Measurements from ENCODE around the gene SOX8. TPM values are rescaled to one million over a fixed set of nuclear protein-coding genes. Genes with fewer than 3 reads are reported as not detected.
A peak's percentile ranks its signal among the peaks of the same experiment; 100 is the strongest.

Gene SOX8
- total and polyA plus RNA-seq, 8 donors, result 0.54 to 5.5 (median 0.83) TPM

DNA sequence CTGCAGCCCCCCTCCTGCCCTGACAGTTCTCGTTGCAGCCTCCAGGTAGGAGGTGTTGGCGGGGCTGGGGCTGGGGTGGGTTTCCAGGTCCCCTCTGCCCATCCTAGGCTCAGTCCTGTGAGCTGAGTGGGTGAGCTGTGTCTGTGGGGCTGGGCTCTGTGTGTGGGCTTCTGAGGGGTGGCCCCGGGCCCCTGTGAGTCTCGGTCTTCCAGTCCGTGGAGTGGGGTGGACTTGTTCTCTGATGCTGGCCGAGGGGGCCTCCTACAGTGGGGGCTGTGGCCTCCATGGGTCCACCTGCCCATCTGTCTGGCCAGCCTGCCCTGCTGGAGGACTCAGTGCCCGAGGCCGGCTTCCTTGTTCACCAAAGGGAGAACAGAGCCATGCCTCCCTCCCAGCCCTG lies 32.7 kb downstream of the SOX8 start:
- H3K4me1 ChIP-seq, result no peaks in the 10 kb centered on the region
- H3K27ac ChIP-seq, result no peak overlapping the region
- H3K27me3 ChIP-seq, result no peaks in the 10 kb centered on the region
- FAIRE-seq, result no peak
- 77 to 88% methylated on average over 8 of the region's 8 CpGs for WGBS, 2 donors
- ATAC-seq, result no peak
- H3K4me3 ChIP-seq, result no peak overlapping the region
- no peaks in the 10 kb centered on the region for H3K36me3 ChIP-seq
- no peak for DNase-seq
- TF ChIP-seq, protein P1, sequence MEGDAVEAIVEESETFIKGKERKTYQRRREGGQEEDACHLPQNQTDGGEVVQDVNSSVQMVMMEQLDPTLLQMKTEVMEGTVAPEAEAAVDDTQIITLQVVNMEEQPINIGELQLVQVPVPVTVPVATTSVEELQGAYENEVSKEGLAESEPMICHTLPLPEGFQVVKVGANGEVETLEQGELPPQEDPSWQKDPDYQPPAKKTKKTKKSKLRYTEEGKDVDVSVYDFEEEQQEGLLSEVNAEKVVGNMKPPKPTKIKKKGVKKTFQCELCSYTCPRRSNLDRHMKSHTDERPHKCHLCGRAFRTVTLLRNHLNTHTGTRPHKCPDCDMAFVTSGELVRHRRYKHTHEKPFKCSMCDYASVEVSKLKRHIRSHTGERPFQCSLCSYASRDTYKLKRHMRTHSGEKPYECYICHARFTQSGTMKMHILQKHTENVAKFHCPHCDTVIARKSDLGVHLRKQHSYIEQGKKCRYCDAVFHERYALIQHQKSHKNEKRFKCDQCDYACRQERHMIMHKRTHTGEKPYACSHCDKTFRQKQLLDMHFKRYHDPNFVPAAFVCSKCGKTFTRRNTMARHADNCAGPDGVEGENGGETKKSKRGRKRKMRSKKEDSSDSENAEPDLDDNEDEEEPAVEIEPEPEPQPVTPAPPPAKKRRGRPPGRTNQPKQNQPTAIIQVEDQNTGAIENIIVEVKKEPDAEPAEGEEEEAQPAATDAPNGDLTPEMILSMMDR (IDR thresholded peaks at IDR 0.05), result no peak
- intact Hi-C loops (cut with DNase I), result no loop called here
- no peaks in the 10 kb centered on the region for H3K9me3 ChIP-seq

DNA sequence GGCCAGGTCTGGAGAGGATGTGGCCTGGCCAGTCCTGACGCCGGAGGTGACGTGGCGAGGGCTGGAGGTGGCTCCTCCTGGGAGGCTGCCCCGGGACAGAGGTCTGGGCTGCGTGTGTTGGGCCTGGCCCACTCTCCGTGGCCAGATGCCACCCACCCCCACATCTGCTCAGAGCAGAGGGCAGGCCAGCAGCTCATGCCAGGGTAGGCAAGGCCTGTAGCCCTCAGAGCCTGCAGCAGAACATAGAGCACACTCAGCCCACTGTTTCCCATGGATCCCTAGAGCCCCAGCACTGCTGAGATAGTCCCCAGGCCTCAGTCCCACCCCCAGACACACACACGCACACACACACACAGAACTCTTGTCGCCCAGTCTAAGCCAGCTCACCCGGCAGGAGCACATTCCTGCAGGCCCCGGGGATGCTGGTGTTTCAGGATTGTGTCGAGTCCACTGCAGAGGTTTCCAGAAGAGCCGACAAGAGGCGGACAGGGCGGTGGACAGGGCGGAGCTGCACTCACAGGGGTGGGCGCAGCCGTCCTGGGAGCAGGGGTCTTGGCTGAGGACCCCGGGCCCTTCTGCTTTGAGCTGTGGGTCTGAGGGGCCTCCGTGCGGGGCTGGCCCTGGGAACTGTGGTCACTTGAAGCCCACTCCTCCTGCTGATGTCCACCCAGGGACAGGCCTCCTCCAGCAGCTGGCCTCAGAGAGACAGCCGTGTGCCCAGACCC lies 33.4 kb downstream of the SOX8 start:
- no peaks in the 10 kb centered on the region for H3K9me3 ChIP-seq
- 80 to 87% methylated on average over 22 of the region's 22 CpGs for WGBS, 2 donors
- no peak for DNase-seq

DNA sequence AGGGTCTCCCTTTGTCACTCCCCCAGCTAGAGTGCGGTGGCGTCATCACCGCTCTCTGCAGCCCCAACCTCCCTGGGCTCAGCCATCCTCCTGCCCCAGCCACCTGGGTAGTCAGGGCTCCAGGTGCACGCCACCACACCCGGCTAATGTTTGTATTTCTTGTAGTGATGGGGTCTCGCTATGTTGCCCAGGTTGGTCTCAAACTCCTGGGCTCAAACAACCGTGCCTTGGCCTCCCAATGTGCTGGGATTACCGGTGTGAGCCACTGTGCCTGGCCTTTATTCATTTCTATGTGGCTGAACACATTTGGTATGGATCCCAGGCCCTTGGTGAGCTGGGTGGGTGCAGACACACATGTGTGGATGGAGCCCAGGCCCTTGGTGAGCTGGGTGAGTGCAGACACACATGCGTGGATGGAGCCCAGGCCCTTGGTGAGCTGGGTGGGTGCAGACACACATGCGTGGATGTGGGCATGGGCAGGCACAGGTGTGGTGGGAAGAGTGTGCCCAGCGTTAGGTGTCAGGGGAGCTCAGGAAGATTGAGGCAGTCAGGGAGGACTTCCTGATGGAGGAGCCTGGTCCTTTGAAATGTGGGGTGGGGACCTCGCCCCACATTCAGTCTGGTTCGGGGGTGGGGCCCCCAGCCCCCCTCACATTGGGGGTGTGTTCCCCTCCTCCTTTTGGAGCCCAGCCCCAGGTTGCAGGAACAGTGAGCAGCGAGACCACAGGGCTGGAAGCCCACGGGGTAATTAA lies 37.1 kb downstream of the SOX8 start:
- DNase-seq, result no peak
- Histone ChIP-seq H3K9me3 (no peaks in the 10 kb centered on the region), H3K27me3 (peaks cover 0 to 5% (median 0%) of the 10 kb centered on the region in 4 donors), H3K4me1 (no peaks in the 10 kb centered on the region), H3K27ac (peak overlapping the region in 2 of 4 donors; percentile 33 to 54), H3K36me3 (no peaks in the 10 kb centered on the region), H3K4me3 (peak overlapping the region in 1 of 4 donors; percentile 4)
- ATAC-seq, result no peak
- intact Hi-C loops (cut with DNase I), result no loop called here
- TF ChIP-seq, protein P1 (IDR thresholded peaks at IDR 0.05), result no peak
- FAIRE-seq, result no peak
- WGBS, 2 donors, result 68 to 78% methylated on average over 15 of the region's 15 CpGs

More for the DNA sequence above, 33.4 kb downstream of the SOX8 start:
- no peak overlapping the region for H3K27ac ChIP-seq
- no peak for ATAC-seq
- no peaks in the 10 kb centered on the region for H3K4me1 ChIP-seq
- H3K27me3 ChIP-seq, result no peaks in the 10 kb centered on the region
- FAIRE-seq, result no peak
- H3K4me3 ChIP-seq, result no peak overlapping the region
- TF ChIP-seq, protein P1 (IDR thresholded peaks at IDR 0.05), result no peak
- intact Hi-C loops (cut with DNase I), result no loop called here
- H3K36me3 ChIP-seq, result no peaks in the 10 kb centered on the region

DNA sequence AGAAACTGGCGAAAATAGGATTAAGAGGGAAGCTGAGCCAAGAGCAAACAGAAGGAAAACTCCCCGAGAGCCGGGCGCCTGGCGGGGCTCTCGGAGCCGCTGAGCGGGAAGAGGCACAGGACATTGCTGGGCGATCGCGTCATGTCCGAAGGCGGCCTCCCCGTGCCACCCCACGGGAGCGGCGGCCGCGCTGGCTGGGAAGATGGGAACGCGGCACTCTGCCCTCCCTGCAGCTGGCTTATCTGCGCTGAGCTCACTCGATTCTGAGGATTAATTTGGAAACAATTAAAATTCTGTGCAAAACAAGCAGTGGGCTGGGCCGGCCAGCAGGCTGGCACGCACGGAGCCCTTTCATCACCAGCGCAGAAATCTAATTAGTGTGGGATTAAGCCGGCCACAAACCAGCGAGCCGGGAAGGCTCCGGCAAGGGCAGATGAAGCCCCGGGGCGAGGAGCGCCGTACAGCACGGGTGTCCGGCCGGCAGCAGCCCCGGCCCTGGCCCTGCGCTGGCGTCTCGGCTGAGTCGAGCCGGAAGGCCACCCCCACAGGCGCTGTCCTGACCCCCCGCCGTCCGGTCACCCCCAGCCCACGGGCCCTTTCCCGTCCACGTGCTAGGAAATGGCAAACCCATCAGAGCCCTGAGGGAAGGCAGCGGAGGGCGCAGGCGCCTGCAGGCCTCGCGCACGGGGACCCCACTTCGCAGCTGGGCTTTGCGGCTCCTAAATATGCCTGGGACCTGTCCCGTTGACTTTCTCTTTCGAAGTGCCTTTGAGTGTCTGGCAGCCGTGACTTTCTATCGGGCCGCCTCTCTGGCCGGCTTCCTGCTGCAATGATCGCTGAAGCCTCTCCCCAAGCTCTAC lies 37.9 kb downstream of the SOX8 start:
- 21 to 37% methylated on average over 66 of the region's 66 CpGs for WGBS, 2 donors
- peaks cover 0 to 5% (median 0%) of the 10 kb centered on the region in 4 donors for H3K27me3 ChIP-seq
- intact Hi-C loops (cut with DNase I), result no loop called here
- no peaks in the 10 kb centered on the region for H3K36me3 ChIP-seq
- peak; percentile 73 to 89 (median 81) for ATAC-seq
- no peak for FAIRE-seq
- peak in 2 of 6 donors; percentile 36 to 45 for DNase-seq
- no peaks in the 10 kb centered on the region for H3K9me3 ChIP-seq
- peak overlapping the region in 3 of 4 donors; percentile 22 to 54 (median 33) for H3K27ac ChIP-seq
- TF ChIP-seq, protein P1 (IDR thresholded peaks at IDR 0.05), result no peak
- no peaks in the 10 kb centered on the region for H3K4me1 ChIP-seq
- peak overlapping the region in 2 of 4 donors; percentile 1 to 4 for H3K4me3 ChIP-seq
